NOMO-1 treated with dmso at 0.1 percent for 144 hours (cell line): ENCODE data around the gene APOBEC3A.
"Not testable (repeated sequence)": the region's sequence is repeated elsewhere in the genome, so short reads cannot be mapped to it uniquely, and the experiment has no call there.

Experiments used
- DNase-seq: peaks from one replicate; lab custom pipeline; 2025; ENCODE audit not compliant: unreplicated experiment; lab: John Stamatoyannopoulos, UW

The APOBEC3A gene

GRCh38 chr22:38957808-38958650, 620 bp downstream of the APOBEC3A start:
- DNase-seq = no peak

GRCh38 chr22:38958651-38958943, 1.2 kb downstream of the APOBEC3A start:
- DNase-seq = not testable (repeated sequence)

- no peak for DNase-seq
Measured at GRCh38 chr22:38959590-38959989, 2.2 kb downstream of the APOBEC3A start.

- not testable (repeated sequence) for DNase-seq
Measured at GRCh38 chr22:38960673-38961072, 3.3 kb downstream of the APOBEC3A start.

- DNase-seq = not testable (repeated sequence)
Measured at GRCh38 chr22:38963291-38963738, 5.9 kb downstream of the APOBEC3A start.

- DNase-seq = no peak
Measured at GRCh38 chr22:38963872-38964271, 6.5 kb downstream of the APOBEC3A start.

- DNase-seq = no peak
Measured at GRCh38 chr22:38964306-38964705, 6.9 kb downstream of the APOBEC3A start.

- no peak for DNase-seq
Measured at GRCh38 chr22:38964989-38965388, 7.6 kb downstream of the APOBEC3A start.

GRCh38 chr22:38965614-38966379, 8.4 kb downstream of the APOBEC3A start:
- DNase-seq = no peak

GRCh38 chr22:38966380-38966702, 8.9 kb downstream of the APOBEC3A start:
- no peak for DNase-seq

GRCh38 chr22:38966942-38967341, 9.5 kb downstream of the APOBEC3A start:
- no peak for DNase-seq

- DNase-seq = peak; percentile 81
Measured at GRCh38 chr22:38967451-38968450, 10.3 kb downstream of the APOBEC3A start.

GRCh38 chr22:38968801-38969200, 11.4 kb downstream of the APOBEC3A start:
- no peak for DNase-seq

GRCh38 chr22:38970551-38970950, 13.1 kb downstream of the APOBEC3A start:
- DNase-seq = no peak

- DNase-seq = no peak
Measured at GRCh38 chr22:38971202-38971601, 13.8 kb downstream of the APOBEC3A start.

- DNase-seq = no peak
Measured at GRCh38 chr22:38971791-38972190, 14.4 kb downstream of the APOBEC3A start.

GRCh38 chr22:38972558-38972957, 15.1 kb downstream of the APOBEC3A start:
- no peak for DNase-seq

- DNase-seq = no peak
Measured at GRCh38 chr22:38973289-38974169, 16.1 kb downstream of the APOBEC3A start.

- no peak for DNase-seq
Measured at GRCh38 chr22:38974170-38974825, 16.9 kb downstream of the APOBEC3A start.

- DNase-seq = no peak
Measured at GRCh38 chr22:38974826-38975175, 17.4 kb downstream of the APOBEC3A start.
